NCI-H2171 treated with DMSO at 0.1 percent for 48 hours (cell line): ENCODE data around the gene RFC4.
"Not testable (repeated sequence)": the region's sequence is repeated elsewhere in the genome, so short reads cannot be mapped to it uniquely, and the experiment has no call there.

Source experiments
- DNase-seq: peaks from one replicate; lab custom pipeline; 2025; lab: John Stamatoyannopoulos, UW

Gene RFC4

GRCh38 chr3:186806089-186807055 is at the start of gene RFC4:
TSS of gene RFC4 (minus strand) at chr3:186806482. CDS start at chr3:186804713, 1,769 bp downstream.
- DNase-seq: peak; percentile 89

DNA sequence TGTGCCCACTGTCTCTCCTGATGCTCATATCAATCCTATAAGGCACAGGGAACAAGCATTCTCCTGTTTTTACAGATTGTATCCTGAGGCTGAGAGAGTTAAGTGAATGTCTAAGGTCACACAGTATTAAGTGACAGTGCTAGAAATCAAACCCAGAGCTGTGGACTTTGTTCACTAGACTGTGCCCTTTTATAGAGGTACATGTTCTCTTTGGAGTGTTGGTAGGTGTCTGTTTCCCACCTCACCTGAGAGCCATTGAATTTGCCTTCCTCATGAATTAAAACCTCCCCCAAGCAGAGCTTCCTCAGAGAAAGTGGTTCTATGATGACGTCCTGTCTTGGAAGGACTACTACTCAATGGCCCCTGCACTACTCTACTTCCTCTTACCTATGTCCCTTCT is 48.7 kb upstream of the RFC4 start:
- DNase-seq: no peak

DNA sequence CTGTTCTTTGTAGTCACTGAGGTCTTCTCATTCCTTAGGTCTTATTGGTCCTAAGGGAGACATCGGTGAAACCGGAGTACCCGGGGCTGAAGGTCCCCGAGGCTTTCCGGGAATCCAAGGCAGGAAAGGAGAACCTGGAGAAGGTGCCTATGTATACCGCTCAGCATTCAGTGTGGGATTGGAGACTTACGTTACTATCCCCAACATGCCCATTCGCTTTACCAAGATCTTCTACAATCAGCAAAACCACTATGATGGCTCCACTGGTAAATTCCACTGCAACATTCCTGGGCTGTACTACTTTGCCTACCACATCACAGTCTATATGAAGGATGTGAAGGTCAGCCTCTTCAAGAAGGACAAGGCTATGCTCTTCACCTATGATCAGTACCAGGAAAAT is 47.9 kb upstream of the RFC4 start:
- DNase-seq: no peak

GRCh38 chr3:186852994-186853393 is 46.7 kb upstream of the RFC4 start:
- no peak for DNase-seq

DNA sequence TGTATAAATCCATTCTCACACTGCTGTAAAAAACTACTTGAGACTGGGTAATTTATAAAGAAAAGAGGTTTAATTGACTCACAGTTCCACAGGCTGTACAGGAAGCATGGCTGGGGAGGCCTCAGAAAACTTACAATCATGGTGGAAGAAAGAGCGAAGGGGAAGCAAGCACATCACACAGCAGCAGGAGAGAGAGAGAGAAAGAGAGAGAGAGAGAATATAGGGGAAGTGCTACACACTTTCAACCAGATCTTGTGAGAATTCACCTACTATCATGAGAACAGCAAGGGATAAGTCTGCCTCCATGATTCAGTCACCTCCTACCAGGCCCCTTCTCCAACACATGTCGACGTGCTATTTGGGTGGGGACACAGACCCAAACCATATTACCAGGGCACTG is 45.6 kb upstream of the RFC4 start:
- not testable (repeated sequence) for DNase-seq

DNA sequence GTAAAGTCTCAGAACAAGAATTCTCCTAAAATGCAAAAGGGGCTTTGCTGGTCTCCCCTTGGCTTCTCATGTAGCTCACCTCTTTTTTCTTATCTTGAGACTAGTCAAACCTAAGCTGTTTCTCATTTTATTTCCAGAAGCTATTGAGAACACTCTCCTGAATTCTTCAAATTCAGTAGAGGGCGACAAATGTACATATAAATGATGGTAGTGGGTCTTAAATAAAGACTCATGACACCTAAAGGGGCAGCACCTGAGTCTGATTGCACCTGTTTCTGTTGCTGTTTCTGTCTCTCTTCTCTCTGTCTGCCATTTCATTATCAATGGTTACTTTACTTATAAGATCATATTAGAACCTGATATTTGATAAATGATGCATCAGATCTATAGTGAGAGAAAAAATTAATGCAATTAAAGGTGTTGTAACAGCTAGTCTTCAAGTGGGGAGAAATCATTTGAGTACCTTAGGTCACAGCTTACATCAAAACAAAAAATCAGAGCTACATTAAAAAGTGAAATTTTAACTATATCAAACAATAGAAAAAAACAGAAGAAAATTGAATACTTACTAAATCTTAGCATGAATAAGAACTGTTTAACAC is 43.2 kb upstream of the RFC4 start:
- DNase-seq: peak; percentile 72

DNA sequence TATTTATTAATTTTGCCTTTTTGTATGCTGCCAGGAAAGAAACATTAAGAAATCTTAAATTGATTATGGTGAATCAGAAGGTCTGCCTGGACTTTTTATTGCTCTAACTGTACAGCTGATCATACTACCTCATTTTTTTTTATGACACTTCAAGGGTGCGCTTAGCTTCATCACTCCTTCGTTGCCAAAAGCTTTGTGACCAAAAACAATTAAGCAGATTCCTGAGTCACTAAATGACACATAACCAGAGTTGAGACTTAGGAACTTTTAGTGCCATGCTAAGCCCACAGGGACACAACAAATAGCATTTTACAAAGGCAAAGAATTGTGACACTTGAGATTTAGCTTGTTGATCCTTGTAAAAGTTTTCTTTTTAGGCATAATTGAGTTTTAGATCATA is 41.2 kb upstream of the RFC4 start:
- DNase-seq: no peak

GRCh38 chr3:186845756-186846155 is 39.5 kb upstream of the RFC4 start:
- DNase-seq: no peak

GRCh38 chr3:186844908-186845307 is 38.6 kb upstream of the RFC4 start:
- no peak for DNase-seq

DNA sequence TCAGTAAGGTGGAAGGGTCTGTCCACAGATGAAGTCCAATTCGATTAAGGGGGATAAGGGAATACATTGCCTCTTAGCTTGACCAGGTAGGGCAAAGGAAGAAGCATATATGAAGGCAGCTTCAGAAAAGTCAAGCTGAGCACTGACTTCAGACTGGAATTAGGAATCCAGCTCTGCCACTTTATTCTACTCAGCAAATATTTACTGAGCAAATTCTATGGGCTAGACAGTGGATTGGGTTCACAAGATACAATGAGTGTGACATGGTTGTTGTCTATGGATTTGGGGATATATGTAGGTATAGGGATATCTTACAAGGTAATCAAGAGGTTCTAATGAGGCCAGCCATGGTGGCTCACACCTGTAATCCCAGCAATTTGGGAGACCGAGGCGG is 36.8 kb upstream of the RFC4 start:
- DNase-seq: no peak

GRCh38 chr3:186842426-186843038 is 36.2 kb upstream of the RFC4 start, which contains the start of gene ADIPOQ:
TSS of gene ADIPOQ (plus strand) at chr3:186842710. CDS start at chr3:186853059, 10,349 bp downstream.
- DNase-seq: no peak

GRCh38 chr3:186841620-186842019 is 35.3 kb upstream of the RFC4 start:
- no peak for DNase-seq

DNA sequence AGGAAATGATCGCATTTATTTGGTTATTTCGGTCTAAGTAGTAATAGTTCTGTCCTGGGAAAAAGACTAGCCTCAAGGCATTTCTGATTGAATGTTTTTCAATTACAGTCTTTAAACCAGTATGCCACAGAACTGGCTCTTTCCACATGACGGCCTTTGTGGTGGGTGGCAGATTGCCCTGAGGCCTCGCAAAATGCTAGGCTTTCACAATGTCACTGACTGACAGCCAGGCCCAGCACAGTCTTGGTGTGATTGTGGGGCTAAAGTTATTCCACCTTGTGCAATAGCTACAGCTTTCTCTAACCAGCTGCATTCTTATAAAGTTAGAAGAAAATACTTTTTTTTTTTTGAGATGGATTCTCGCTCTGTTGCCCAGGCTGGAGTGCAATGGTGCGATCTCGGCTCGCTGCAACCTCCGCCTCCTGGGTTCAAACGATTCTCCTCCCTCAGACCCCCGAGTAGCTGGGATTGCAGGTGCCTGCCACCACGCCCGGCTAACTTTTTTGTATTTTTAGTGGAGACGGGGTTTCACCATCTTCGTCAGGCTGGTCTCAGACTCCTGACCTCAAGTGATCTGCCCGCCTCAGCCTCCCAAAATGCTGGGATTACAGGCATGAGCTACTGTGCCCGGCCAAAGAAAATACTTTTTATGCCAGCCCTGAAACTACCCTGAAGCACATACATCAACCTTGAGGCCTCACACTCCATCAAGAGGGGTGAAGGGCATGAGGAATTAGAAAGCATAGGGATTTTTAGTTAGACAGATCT is 33.8 kb upstream of the RFC4 start:
- DNase-seq: no peak

DNA sequence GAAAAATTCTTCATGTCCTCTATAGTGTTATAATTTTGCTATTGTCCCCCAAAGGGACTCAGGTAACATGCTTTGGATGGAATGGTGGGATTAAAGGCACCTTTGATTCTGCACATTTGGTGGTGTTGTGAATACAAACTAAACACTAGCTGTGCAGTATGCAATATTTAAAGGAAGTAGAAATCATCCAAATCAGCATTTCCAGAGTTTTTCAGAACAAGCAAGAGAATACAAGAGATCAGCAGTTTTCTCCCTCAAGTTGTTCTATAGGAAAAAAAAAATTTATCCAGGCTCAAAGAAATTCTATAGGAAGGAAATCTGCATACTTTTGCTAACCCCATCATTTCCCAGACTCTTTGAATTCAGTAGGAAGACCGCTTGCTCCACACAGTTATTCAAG is 26.0 kb upstream of the RFC4 start:
- DNase-seq: no peak

DNA sequence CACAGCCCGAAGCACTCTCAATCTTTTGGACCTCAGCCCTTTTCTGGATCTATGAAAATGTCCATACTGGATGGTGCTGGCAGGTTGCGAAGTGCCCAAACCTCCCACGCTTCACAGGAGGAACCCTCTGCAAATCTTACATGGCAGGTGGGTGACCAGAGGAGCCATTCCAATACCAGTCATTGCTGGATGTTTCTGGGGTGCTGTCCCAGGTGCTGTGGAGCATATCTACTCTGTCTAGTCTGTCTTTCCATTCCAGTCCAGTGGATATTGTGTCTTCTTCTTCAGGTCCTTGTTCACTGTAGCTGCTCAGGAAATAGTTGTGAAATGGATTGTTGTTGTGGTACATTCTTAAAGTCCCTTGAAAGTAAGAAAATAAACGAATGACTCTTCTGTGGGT is 25.5 kb upstream of the RFC4 start:
- no peak for DNase-seq

DNA sequence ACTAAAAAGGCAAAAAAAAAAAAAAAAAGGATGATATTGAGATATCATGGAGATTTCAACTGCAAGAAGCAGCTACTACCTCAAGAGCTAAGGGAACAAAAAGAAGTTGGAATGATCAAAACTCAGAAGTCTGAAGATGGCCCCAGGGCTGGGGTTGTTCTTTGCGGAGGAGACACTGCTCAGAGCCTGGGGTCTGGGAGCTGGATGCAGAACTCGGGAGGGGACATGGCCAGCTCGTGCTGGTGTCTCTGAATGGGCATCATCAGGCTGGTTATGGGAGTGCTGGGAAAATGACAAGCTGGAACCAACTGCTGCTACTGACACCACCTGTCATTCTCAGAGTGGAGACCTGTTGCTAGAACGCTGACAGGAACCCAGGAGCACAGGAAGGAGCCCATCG is 22.1 kb upstream of the RFC4 start:
- DNase-seq: no peak

DNA sequence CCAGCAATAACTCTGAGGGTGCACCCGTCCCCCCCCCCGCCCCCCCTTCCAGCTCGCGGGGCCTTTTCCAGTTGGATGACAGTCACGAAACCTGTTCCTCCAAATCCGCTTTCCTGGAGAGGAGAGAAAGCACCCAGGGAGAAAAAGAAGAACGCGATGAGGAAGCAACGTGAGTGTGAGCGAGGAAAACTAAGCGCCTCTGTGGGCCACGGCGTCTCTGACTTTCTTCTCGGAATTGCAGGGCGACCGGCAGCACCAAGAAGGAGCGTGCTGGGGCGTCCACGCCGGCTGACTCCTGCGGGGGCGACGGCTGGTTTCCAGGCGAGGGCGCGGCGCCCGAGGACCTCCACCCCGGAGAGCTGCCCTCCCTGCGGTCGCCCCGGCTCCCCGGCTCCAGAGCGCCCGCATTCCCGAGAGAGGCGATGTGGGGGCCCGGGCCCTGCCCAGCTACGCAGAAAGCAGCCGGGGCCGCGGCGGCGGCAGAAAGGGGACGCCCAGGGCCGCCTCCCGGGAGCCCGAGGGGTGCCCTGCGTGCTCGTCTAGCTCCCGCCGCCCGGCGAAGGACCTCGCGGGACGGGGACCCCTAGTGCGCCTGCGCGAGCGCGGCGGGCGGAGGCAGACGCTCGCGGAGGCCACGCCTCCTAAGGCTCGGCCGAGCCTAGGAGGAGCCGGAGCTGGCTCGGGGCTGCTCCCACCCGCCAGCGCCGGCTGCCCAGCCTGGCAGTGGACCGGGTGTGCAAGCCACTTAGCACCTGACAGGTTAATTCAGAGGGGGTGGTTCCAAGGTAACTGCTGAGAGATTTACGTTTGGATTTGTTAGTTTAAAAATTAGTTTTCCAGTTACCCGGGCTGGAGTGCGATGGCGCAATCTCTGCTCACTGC is 20.9 kb upstream of the RFC4 start:
- peak; percentile 84 for DNase-seq

- DNase-seq: no peak
Observed at GRCh38 chr3:186826410-186826975, 20.2 kb upstream of the RFC4 start.

DNA sequence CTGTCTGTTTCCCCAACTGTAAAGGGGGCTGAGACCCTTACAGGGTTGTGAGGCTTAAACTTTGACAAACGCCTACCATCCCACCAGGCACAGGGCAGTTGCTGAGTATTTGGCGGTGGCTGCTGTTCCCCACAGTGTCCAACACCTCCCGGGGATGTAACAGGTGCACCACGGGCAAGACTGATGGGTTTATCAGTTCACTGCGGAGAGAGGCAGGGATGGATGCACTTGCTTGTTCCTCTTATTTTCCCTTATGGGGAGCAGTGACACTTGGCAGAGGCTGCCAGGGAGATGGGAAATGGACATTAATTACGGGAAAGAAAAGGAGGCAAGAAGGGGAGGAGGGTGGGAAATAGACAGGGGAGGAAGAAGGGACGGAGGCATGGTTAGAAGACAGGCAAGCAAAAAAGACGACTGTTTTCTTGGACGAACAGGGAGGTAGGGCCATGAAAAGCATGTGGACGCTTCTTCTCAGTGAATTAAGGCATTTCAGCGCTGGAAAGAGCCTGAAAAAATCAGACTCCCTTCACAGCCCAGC is 19.7 kb upstream of the RFC4 start:
- no peak for DNase-seq

GRCh38 chr3:186825294-186825821 is 19.1 kb upstream of the RFC4 start:
- no peak for DNase-seq
